GM19468 (cell line): ENCODE data around the gene RCN1.
"Not testable (repeated sequence)": the region's sequence is repeated elsewhere in the genome, so short reads cannot be mapped to it uniquely, and the experiment has no call there.

Experiments used
- ATAC-seq: cut with Tn5 transposase; IDR thresholded peaks from one replicate; pipeline ENCODE4 v1.9.1; 2021; ENCODE audit warnings: mild to moderate bottlenecking, moderate library complexity, moderate number of reproducible peaks; ENCODE audit not compliant: unreplicated experiment; ENCODE audit errors: extremely low read depth

Gene RCN1

GRCh38 chr11:32090545-32091370 lies at the start of gene RCN1:
Gene RCN1, plus strand, starts transcription at chr11:32091074. Its CDS starts 123 bp downstream, at chr11:32091197.
- peak; percentile 30 for ATAC-seq

- no peak for ATAC-seq
These were observed 47.1 kb upstream of the RCN1 start for GRCh38 chr11:32043737-32044136.

- no peak for ATAC-seq
These were observed 46.6 kb upstream of the RCN1 start for GRCh38 chr11:32044158-32044863.

GRCh38 chr11:32045456-32045855 lies 45.4 kb upstream of the RCN1 start:
- ATAC-seq: no peak

GRCh38 chr11:32050264-32050663 lies 40.6 kb upstream of the RCN1 start:
- ATAC-seq: no peak

- no peak for ATAC-seq
These were observed 38.7 kb upstream of the RCN1 start for GRCh38 chr11:32052215-32052614.

- no peak for ATAC-seq
These were observed 37.6 kb upstream of the RCN1 start for GRCh38 chr11:32053151-32053888.

GRCh38 chr11:32055861-32056260 lies 35.0 kb upstream of the RCN1 start:
- no peak for ATAC-seq

- ATAC-seq: no peak
These were observed 34.4 kb upstream of the RCN1 start for GRCh38 chr11:32056438-32056837.

- ATAC-seq: no peak
These were observed 31.0 kb upstream of the RCN1 start for GRCh38 chr11:32059686-32060462.

- ATAC-seq: no peak
These were observed 28.3 kb upstream of the RCN1 start for GRCh38 chr11:32062540-32062939.

GRCh38 chr11:32063031-32063430 lies 27.8 kb upstream of the RCN1 start:
- ATAC-seq: not testable (repeated sequence)

- ATAC-seq: no peak
These were observed 24.8 kb upstream of the RCN1 start for GRCh38 chr11:32065865-32066629.

- ATAC-seq: no peak
These were observed 22.6 kb upstream of the RCN1 start for GRCh38 chr11:32068134-32068870.

- peak; percentile 39 for ATAC-seq
These were observed 21.4 kb upstream of the RCN1 start for GRCh38 chr11:32069361-32070058.

GRCh38 chr11:32070692-32071091 lies 20.2 kb upstream of the RCN1 start:
- no peak for ATAC-seq

GRCh38 chr11:32071811-32072210 lies 19.1 kb upstream of the RCN1 start:
- ATAC-seq: no peak
